Measurements from ENCODE around the gene PRAMEF4. TPM values are rescaled to one million over a fixed set of nuclear protein-coding genes. Genes with fewer than 3 reads are reported as not detected.

Gene PRAMEF4
- total RNA-seq (2022; extraction: Qiagen RNA extraction), result 0.06 TPM in 1 of 5 replicates, not detected in the others

DNA sequence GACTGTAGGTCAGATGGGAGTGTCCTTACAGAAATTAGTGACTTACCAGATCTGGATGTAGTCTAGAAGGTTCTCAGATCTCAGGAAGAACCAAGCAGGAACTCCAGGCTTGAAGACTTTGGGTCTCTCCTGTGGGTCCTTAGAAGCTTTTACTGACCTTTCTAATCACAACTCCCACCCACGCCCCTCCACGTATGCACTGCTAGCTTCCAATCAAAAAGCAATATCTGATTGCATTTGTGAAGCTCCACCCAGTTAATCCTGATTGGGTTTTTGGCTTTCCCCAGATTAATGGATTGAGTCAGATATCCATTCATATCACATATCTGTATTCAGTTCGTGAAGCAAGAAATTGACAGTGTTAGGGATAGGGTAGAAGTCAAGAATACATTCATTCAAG lies at the start of gene PRAMEF4:
Gene PRAMEF4, minus strand, starts transcription at position 101 of the 400 bp plus-strand sequence. CDS start 2,807 bp downstream, outside the sequence.

GRCh38 chr1:12916310-12916709 lies 30.3 kb upstream of the PRAMEF4 start, which contains the start of gene PRAMEF7:
Gene PRAMEF7 (plus strand): TSS chr1:12916610. CDS start chr1:12917693, 1,083 bp downstream.

GRCh38 chr1:12898170-12898569 lies 12.2 kb upstream of the PRAMEF4 start, which contains the start of gene PRAMEF10:
Gene PRAMEF10 (minus strand): TSS chr1:12898270. CDS start chr1:12895847, 2,423 bp downstream.

GRCh38 chr1:12856786-12857185 lies 29.2 kb downstream of the PRAMEF4 start, which contains the start of gene PRAMEF2:
Gene PRAMEF2 (plus strand): TSS chr1:12857086. CDS start chr1:12859010, 1,924 bp downstream.

DNA sequence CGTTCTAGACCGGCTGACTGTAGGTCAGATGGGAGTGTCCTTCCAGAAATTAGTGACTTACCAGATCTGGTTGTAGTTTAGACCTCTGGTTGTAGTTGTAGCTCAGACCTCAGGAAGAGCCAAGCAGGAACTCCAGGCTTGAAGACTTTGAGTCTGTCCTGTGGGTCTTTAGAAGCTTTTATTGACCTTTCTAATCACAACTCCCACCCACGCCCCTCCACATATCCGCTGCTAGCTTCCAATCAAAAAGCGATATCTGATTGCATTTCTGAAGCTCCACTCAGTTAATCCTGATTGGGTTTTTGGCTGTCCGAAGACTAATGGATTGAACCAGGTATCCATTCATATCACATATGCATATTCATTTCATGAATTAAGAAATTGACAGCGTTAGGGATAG lies 37.4 kb downstream of the PRAMEF4 start, which contains the start of gene HNRNPCL1:
Gene HNRNPCL1, minus strand, starts transcription at position 101 of the 400 bp plus-strand sequence. CDS start 431 bp downstream, outside the sequence.

GRCh38 chr1:12831310-12831709 lies 54.7 kb downstream of the PRAMEF4 start, which contains the start of gene PRAMEF11:
Gene PRAMEF11 (minus strand): TSS chr1:12831410. CDS start chr1:12828789, 2,621 bp downstream.

Other genes with a start within 250 kb of the PRAMEF4 start
- not detected in 5 replicates for gene AADACL4, start 242.1 kb downstream of the PRAMEF4 start, total RNA-seq (2022; extraction: Qiagen RNA extraction)
- gene AADACL3, start 170.1 kb downstream of the PRAMEF4 start, total RNA-seq (2022; extraction: Qiagen RNA extraction), result not detected in 5 replicates
- not detected in 5 replicates for gene CFAP107, start 140.0 kb downstream of the PRAMEF4 start, total RNA-seq (2022; extraction: Qiagen RNA extraction)
- not detected in 5 replicates for gene PRAMEF12, start 112.5 kb downstream of the PRAMEF4 start, total RNA-seq (2022; extraction: Qiagen RNA extraction)
- 0.05 to 0.13 TPM (median 0.09 TPM) in 5 replicates for gene PRAMEF1, start 94.8 kb downstream of the PRAMEF4 start, total RNA-seq (2022; extraction: Qiagen RNA extraction)
- not detected in 5 replicates for gene PRAMEF11, start 54.8 kb downstream of the PRAMEF4 start, total RNA-seq (2022; extraction: Qiagen RNA extraction)
- gene HNRNPCL1, start 37.5 kb downstream of the PRAMEF4 start, total RNA-seq (2022; extraction: Qiagen RNA extraction), result not detected in 5 replicates
- gene PRAMEF2, start 29.1 kb downstream of the PRAMEF4 start, total RNA-seq (2022; extraction: Qiagen RNA extraction), result 0.07 to 0.24 TPM (median 0.13 TPM) in 5 replicates
- not detected in 5 replicates for gene PRAMEF10, start 12.1 kb upstream of the PRAMEF4 start, total RNA-seq (2022; extraction: Qiagen RNA extraction)
- gene PRAMEF7, start 30.4 kb upstream of the PRAMEF4 start, total RNA-seq (2022; extraction: Qiagen RNA extraction), result 0.07 to 0.15 TPM (median 0.12 TPM) in 3 of 5 replicates, not detected in the others
- gene PRAMEF6, start 61.4 kb upstream of the PRAMEF4 start, total RNA-seq (2022; extraction: Qiagen RNA extraction), result not detected in 5 replicates
- not detected in 5 replicates for gene PRAMEF27, start 170.4 kb upstream of the PRAMEF4 start, total RNA-seq (2022; extraction: Qiagen RNA extraction)
- not detected in 5 replicates for gene HNRNPCL3, start 174.6 kb upstream of the PRAMEF4 start, total RNA-seq (2022; extraction: Qiagen RNA extraction)
- gene PRAMEF25, start 184.6 kb upstream of the PRAMEF4 start, total RNA-seq (2022; extraction: Qiagen RNA extraction), result not detected in 5 replicates
- gene HNRNPCL2, start 230.7 kb upstream of the PRAMEF4 start, total RNA-seq (2022; extraction: Qiagen RNA extraction), result not detected in 5 replicates